Left forelimb (tissue), 1 donor: Measurements from ENCODE around the gene SH3PXD2A.
"Not testable (repeated sequence)": the region's sequence is repeated elsewhere in the genome, so short reads cannot be mapped to it uniquely, and the experiment has no call there.

Source experiments
- DNase-seq: peaks from one replicate; pipeline ENCODE4 v3.0.0-alpha.2; 2018; ENCODE audit warnings: low spot score

The SH3PXD2A gene

DNA sequence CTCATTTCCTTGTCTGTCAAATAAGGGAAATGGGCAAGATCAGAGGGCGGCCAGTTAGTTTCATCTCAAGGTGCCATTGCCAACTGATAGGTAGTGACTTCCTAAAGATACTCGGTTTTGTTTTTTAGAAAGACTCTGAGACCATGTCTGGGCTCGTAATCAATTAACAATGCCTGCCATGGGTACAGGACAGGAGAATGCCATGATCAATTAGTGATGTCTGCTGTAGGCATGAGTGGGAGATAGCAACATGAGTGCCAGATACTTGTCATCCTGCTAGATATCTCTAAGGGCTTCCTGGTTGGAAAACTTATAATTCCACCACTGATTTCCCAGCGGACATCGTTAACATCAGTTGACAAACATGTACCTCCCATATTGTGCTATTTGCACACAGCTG is 64.8 kb downstream of the SH3PXD2A start:
- no peak for DNase-seq

DNA sequence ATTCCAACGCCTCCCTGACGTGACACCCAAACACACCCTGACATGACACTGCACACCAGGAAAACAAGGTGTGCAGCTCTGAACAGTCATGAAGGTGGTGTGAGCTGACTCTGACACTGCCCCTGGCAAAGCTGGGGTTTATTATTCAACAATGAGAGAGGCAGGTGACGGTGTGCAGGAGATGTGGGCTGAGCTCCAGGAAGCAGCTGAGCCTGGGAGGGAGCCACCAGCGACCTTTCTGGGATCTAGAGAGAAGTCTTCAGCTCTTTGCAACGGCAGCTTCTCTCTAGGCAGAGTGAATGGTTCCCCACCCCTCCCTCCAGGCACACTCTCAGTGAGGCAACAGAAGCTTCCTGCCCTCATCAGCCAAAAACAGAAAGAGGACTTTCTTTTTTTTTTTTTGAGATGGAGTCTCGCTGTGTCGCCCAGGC is 65.6 kb downstream of the SH3PXD2A start:
- DNase-seq: no peak

DNA sequence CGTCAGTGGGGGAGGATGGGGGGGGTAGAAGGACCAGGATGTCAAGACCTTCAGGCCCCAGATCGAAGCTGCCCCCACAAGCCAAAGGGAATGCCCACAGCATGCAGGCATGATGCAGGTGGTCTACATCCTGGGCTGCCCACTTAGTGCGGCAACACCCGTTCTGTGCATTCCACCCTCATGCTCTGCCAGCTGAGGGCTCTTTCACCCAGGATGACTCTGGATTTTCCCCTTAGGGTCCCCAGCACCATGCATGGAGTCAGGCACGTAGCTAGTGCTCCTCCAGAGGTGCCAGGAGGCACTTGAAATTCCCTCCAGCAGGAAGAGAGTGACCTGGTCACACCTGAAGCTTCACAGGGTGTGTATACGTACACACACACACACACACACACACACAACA is 66.2 kb downstream of the SH3PXD2A start:
- no peak for DNase-seq

DNA sequence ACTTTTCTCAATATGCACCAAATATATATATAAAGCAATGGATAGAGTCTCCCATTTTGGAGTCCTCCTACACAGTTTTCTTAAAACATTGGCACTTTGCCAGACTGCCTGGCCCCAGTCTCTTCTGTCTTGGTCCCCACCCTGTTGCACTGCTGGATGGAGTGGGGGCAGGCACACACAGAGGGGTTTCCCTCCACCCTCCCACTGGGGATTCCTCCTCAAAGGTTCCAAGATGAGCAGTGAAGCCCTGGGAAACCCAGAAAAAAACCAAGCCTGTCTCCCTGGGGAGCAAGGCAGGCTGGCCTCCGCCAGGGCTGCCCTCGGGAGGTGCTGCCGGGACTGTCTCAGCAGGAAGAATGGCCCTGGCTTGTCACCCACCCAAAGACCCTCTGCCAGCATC is 68.0 kb downstream of the SH3PXD2A start:
- DNase-seq: no peak

DNA sequence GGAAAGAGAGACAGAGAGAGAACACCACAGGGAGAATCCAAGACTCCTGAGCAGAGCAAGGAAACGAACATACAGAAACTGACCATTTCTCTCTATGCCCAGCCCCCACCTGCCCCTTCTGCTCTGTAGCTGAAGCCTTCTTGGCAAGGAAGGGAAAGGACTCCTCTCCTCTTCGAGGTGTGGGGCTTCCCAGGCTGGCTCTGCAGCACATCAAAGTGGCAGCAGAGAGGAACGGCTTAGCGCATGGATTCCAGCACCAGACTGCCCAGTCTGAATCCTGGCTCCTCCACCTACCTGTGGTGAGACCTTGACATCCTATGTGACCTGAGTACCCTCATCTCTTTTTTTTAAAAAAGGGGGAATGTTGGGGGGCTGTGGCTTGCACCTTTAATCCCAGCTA is 69.4 kb downstream of the SH3PXD2A start:
- no peak for DNase-seq

DNA sequence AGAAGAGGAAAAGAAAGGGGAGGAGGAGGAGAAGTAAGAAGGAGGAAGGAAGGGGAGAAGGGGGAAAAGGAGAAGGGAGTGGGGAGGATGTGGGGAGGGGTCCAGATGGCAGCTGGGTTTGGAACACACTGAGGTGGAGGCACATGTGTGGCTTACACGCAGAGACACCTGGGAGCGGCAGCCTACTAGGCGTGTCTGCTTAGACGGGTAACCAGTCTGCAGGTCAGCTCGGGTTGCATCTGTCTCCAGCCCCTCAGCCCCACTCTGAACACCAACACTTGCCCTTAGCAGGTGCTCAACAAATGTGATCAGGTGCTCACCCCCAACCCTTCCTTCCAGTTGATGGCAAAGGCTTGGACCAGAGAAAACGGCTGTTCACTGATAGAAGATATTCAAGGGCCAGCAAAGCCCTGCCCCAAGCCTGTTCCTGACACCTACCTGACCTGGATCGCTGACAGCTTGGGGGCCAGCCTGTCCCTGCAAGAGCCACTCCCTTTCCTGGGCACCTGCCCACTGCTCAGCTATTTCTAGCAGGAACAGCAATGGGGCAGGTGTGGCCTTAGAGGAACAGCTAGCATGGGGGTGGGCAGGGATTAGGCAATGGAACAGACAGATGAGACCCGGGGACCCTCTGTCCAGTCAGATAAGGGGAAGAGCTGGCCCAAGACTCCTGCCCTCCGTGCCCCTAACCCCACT is 70.5 kb downstream of the SH3PXD2A start:
- DNase-seq: no peak

DNA sequence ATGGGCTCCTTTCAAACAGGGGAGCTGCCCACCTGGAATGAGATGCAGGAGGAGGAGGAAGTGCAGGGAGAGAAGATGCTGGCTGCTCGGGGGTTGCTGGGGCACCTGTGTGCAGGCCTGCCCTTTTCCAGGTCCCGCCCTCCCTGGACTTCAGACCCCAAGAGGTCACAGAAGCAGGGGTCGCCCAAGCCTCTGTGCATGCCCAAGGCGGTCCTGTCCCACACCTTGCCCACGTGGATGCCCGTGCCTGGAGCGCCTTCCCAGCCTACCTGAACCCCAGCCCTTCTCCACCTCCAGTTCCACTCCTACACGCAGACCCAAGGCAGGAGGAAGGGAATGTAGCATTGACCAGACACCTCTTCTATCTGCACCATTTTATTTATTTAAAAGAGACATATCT is 71.3 kb downstream of the SH3PXD2A start:
- no peak for DNase-seq

DNA sequence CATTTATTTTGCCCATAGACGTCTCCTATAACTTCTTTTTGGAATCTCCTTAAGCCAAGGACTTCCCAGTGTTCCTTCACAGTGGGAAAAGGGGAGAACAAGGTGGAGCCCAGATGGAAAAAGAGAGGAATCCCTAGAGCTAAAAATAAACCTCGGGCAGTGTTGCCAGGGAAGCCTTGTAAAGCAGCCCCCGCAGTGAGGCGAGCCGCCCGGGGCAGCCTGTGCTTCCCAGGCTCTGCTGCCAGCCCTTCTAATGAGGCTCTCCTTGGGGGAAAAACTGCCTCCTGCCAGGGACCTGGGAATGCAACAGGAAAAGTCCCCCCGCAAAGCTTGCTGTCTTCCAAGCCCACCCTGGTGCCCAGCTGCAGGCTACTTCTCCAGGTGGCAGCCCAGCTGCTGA is 71.7 kb downstream of the SH3PXD2A start:
- DNase-seq: no peak

DNA sequence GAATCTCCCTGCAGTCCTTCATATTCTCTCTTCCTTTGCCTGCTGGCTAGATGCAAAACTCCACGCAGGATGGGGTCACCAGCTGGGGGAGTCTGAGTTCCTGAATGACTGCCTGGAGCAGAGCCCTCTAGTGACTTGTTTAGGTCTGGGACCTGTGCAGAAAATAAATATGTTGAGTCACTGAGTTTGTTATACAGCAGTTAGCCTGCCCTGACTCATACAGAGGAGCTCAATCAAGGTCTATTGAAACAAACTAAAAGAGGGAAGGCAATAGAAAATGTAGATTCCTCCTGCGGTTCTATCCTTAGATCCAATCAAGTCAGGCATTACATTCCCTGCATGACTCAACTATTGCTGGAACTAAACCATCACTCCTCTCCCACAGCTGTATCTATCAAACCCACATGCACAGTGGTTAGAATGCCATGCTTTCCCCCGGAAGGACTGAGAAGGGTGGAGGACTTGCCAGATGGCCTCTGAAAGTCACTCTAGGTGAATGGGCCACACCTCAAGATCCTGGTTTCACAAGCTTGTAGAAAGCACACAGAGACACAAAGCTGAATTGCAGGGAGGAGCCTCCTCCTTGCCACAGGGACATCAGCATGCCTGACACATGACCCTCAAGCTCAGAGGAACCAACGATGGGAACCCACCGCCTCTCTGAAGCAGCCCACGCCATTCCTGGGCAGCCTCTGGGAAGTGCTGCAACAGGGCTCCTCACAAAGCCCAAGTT is 73.9 kb downstream of the SH3PXD2A start:
- no peak for DNase-seq

DNA sequence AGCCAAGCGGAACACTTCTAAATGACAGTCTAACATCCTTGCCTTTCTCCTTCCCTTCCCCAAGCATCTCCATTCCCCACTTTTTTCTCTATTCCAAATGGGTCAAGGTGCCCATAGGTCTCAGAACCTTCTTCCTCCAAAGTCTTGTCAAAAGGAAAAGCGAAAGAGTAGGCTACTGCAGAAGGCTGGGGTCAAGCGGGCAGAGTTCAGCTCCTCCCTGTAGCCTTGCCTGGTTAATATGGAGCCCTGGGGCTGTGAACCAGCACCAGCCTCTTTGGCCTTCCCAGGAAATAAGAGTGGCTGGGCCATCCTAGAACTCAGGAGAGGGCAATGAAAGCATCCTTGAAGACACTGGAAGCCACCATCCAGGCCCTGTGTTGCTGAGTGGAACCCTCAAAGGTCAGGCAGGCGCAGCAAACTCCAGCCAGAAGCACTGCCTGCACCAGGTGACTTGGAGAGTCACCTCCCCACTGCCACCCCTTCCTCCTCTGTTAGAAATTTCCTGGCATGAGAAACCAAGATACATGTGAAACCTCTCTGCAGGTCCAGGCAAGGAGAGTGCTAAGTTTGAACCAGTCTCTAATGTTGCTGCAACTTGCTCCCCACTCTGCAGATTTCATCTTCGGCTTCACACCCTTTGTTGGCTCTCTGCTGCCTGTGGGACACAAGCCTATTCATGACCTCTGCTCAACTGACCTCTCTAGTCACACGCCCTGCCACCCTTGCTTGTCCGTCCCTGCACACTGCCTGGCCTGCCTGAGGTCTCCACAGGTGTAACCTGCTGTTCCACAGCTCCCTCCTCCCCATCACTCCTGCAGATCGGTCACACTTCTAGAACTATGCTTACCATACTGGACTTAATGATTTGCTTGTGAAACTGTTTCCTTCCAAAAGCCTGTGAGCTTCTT is 74.9 kb downstream of the SH3PXD2A start:
- DNase-seq: no peak

DNA sequence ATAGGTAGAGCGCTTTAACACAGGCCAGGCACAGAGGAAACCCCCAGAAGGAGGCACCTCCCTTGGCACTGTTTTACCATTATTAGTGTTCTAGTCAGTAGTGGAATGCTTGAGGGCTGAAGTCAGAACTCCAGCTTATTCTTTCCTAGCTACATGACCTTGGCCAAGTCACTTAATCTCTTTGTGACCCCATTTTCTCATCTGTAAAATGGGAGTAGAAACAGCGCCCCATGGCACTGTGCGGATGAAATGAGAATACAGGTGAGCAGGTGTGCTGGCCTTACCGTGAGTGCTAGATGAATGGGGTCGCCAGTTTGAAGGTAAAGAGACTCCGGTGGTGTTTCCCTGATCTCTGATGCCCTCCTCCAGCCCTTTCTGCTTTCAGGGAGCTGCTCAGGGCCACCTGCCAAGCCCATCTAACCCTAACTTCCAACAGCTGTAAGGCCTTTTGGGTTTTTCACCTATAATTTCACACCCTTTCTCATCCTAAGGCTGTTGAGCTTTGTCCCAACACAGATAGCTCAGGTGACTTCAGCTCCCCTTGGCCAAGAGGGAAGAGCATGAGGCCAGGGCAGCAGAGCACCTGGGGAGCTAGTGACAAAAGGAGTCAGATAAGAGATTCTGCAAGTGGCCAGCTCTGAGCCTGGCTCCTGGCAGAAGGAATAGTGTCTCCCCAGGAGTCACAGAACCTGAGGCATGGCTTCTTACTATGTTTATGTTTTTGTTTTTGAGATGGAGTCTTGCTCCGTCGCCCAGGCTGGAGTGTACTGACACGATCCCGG is 76.8 kb downstream of the SH3PXD2A start:
- DNase-seq: no peak

DNA sequence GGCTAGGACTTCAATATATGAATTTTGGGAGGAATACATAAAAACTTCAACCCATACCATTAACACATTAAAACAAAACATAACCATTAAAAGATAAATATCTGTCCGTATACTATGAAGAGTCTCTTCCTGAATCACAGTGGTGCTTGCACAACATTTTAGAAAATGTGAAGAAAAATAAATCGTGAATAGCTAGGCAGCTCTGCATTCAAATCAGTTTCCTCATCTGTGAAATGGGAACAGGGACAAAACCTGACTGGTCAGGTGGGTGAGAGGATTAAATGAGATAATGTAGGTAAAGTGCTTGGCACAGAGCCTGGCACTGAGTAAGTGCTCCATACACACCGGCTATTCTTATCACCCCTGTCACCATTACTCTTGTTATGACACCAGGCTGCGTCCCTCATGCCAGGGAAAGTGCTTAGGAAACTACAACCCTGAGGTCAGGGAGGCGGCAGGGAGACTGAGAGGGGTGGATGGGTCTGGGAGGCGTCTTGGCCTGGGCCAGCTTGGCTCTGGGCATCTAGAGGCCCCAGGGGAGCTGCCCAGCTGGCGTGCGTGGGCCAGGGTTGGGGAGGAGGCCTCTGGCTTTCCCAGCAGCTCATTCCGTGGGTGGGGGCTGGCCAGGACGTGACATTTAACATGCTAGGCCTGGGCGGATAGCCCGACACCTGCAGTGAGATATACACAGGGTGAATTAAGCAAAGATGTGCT is 78.3 kb downstream of the SH3PXD2A start:
- DNase-seq: no peak

DNA sequence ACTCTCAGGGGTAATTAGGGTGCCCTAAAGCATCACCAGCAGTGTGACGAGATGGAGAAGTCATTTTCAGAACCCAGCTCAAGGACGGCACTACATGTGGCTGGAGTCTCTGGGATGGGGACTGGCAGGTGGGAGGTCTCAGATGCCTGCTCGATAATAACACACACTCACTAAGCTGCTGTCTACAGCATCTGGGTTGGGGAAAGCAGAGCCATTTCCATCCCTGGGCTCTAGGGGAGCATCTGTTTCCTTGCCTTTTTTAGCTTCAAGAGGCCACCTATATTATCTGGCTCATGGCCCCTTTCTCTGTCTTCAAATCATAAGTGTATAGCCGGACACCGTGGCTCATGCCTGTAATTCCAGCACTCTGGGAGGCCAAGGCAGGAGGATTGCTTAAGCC is 79.6 kb downstream of the SH3PXD2A start:
- DNase-seq: no peak

DNA sequence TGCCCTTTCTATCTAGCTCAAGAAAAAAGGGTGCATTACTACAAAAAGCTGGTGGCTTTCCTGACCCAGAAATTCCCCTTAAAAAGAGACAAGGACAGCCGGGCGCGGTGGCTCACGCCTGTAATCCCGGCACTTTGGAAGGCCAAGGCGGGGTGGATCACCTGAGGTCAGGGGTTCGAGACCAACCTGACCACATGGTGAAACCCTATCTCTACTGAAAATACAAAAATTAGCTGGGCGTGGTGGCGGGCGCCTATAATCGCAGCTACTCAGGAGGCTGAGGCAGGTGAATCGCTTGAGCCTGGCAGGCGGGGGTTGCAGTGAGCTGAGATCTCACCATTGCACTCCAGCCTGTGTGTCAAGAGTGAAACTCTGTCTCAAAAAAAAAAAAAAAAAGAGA is 82.5 kb downstream of the SH3PXD2A start:
- DNase-seq: not testable (repeated sequence)

DNA sequence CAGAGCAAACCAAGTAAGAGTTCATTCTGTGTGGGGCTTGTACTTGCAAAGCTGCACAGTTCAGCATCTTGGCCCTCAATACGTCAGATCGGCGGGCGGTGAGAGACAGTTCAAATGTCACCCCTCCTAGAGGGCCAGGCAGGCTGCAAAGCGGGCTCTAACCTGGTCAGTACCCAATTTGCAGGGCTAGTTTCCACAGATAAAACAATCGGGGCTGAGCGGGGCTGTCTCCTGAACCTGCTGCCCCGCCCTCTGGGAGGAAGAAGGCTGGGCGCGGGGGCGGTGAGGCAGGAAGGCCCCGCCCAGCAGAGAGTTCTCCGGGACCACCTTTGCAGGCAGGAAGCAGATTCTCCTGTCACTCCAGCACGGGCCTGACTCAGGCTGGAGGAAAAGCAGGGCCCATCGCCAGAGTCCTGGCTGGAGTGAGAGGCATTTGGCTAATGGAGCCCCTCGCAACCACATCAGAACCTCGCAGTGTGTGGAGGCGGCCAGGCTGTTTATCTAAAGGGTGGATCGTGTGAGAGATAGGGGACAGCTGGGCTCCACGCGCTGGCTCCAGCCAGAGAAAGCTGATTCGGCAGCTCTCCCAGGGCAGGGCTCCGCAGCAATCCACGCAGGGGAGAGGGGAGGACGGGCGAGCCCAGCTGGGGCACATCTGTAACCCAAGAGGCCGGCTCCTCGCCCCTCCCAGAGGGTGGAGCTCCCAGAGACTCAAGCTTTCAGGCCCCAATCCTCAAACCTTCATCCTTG is 83.1 kb downstream of the SH3PXD2A start:
- DNase-seq: peak; percentile 85

DNA sequence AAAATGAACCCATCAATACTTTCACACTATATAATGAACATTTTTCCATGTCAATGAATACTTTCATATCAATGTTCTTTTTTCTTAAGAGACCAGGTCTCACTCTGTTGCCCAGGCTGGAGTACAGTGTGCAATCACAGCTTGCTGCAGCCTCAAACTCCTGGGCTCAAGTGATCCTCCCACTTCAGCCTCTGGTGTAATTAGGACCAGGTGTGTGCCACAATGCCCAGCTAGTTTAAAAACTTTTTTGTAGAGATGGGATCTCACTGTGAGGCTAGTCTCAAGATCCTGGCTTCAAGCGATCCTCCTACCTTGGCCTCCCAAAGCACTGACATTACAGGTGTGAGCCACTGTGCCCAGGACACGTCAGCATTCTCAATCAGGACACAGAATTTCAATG is 85.2 kb downstream of the SH3PXD2A start:
- no peak for DNase-seq

DNA sequence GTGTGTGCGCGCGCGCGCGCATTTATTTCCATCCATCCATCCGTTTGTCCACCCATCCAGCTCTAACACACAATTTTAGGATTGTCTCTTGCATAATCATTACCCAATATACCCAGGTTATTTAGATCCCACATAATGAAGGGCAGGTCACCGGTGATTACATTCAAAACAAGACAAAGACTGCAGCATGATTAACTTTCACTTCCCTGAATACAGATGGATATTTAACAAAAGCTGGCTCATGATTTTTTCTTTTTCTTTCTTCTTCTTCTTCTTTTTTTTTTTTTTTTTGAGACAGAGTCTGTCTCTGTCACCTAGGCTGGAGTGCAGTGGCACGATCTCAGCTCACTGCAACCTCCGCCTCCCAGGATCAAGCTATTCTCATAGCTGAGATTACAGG is 86.2 kb downstream of the SH3PXD2A start:
- no peak for DNase-seq

DNA sequence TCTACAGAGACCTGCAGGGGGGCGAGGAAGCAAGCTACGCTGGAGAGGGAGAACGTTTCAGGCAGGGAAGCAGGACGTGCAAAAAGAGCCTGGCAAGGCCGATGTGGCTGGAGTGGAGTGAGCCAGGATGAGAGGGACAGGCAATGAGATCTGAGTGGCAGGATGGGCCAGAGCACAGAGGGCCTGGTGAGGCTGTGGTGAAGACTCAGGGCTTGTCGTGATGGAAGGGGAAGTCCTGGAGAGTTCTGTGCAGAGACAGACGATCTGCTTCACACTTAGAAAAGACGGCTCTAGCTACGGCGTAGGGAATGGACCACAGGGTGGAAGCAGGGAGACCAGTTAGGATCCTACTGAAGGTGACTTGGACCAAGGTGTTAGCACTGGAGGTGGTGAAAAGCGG is 87.0 kb downstream of the SH3PXD2A start:
- DNase-seq: no peak

DNA sequence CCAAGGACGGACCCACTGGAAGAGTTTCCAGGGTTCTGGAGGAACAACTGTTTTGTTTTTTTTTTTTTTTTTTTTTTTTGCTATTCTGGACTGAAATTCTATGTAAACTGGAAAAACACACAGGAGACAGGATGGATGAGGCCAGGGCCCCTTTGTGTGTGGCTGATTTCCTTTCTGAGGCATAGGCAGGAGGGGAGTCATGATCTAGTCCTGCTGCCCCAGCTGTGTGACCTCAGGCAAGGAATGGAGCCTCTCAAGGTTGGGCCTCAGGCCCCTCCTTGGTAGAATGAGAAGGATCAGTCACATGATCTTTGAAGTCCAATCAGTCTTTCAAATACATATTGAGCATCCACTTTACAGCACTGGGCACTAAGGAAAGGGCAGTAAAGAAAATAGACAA is 87.6 kb downstream of the SH3PXD2A start:
- DNase-seq: no peak

DNA sequence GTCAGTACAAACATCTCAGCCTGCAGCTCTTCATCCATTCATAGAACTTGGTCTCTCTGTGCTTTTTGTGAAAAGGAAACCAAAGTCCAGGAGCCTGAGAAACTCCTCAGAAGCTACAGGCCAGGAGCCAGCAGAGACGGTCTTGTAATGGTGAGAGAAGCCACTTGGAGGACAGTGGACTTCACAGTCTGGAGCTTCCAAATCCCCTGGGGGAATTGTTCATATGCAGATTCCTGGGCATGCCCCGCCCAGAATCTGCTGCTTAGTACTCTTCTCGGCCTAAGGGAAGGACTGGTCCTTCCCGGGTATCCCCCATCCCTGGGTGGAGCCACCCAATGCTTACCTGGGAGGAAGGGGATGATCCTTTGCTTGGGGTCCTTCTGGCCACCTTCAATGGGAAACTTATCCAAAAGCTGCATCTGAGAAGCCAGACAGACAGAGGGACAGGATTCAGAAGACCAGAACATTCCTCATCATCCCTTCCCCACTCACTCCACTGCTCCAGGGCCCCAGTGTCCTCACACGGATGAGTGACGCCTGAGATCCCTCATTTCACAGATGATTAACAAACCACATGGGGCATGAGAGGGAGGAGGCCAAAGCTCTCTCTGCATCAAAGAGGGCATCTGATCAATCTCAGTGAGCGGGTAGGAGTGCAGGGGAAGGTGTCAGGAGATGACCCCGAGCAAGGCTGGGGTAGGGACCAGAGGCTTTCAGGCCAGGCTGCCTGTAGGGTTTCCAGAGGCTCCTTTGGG is 88.4 kb downstream of the SH3PXD2A start:
- DNase-seq: no peak
